Measurements from ENCODE around the gene ARRB1.

Gene ARRB1

GRCh38 chr11:75229466-75229865, 122.0 kb downstream of the ARRB1 start:
- H3K9ac ChIP-seq (ENCODE audit: low read length), result no peak overlapping the region
- no peaks in the 10 kb centered on the region for H3K27me3 ChIP-seq (ENCODE audit: control insufficient read depth, insufficient read depth, low read length)
- H3K4me3 ChIP-seq (ENCODE audit: low read length), result no peak overlapping the region
- H3K36me3 ChIP-seq (ENCODE audit: control insufficient read depth, insufficient read depth, low read length), result no peaks in the 10 kb centered on the region
- H3K9me3 ChIP-seq (ENCODE audit: control insufficient read depth, low read length), result no peaks in the 10 kb centered on the region
- no peaks in the 10 kb centered on the region for H3K4me1 ChIP-seq (ENCODE audit: control insufficient read depth, insufficient read depth, low read length)

- H3K9me3 ChIP-seq (ENCODE audit: control insufficient read depth, low read length), result no peaks in the 10 kb centered on the region
- no peaks in the 10 kb centered on the region for H3K4me1 ChIP-seq (ENCODE audit: control insufficient read depth, insufficient read depth, low read length)
- no peaks in the 10 kb centered on the region for H3K36me3 ChIP-seq (ENCODE audit: control insufficient read depth, insufficient read depth, low read length)
- no peak overlapping the region for H3K9ac ChIP-seq (ENCODE audit: low read length)
- H3K27me3 ChIP-seq (ENCODE audit: control insufficient read depth, insufficient read depth, low read length), result no peaks in the 10 kb centered on the region
- H3K4me3 ChIP-seq (ENCODE audit: low read length), result no peak overlapping the region
Measured at GRCh38 chr11:75225794-75226193, 125.7 kb downstream of the ARRB1 start.

- Histone ChIP-seq H3K4me3 (ENCODE audit: low read length) (no peak overlapping the region), H3K36me3 (ENCODE audit: control insufficient read depth, insufficient read depth, low read length) (no peaks in the 10 kb centered on the region), H3K9me3 (ENCODE audit: control insufficient read depth, low read length) (no peaks in the 10 kb centered on the region), H3K4me1 (ENCODE audit: control insufficient read depth, insufficient read depth, low read length) (no peaks in the 10 kb centered on the region), H3K27me3 (ENCODE audit: control insufficient read depth, insufficient read depth, low read length) (no peaks in the 10 kb centered on the region), H3K9ac (ENCODE audit: low read length) (no peak overlapping the region)
Measured at GRCh38 chr11:75223954-75224643, 127.4 kb downstream of the ARRB1 start.

- Histone ChIP-seq H3K4me3 (ENCODE audit: low read length) (no peak overlapping the region), H3K4me1 (ENCODE audit: control insufficient read depth, insufficient read depth, low read length) (no peaks in the 10 kb centered on the region), H3K9ac (ENCODE audit: low read length) (no peak overlapping the region), H3K9me3 (ENCODE audit: control insufficient read depth, low read length) (no peaks in the 10 kb centered on the region), H3K36me3 (ENCODE audit: control insufficient read depth, insufficient read depth, low read length) (no peaks in the 10 kb centered on the region), H3K27me3 (ENCODE audit: control insufficient read depth, insufficient read depth, low read length) (no peaks in the 10 kb centered on the region)
Measured at GRCh38 chr11:75219869-75220268, 131.6 kb downstream of the ARRB1 start.

- no peaks in the 10 kb centered on the region for H3K36me3 ChIP-seq (ENCODE audit: control insufficient read depth, insufficient read depth, low read length)
- no peaks in the 10 kb centered on the region for H3K27me3 ChIP-seq (ENCODE audit: control insufficient read depth, insufficient read depth, low read length)
- no peaks in the 10 kb centered on the region for H3K4me1 ChIP-seq (ENCODE audit: control insufficient read depth, insufficient read depth, low read length)
- H3K4me3 ChIP-seq (ENCODE audit: low read length), result no peak overlapping the region
- no peaks in the 10 kb centered on the region for H3K9me3 ChIP-seq (ENCODE audit: control insufficient read depth, low read length)
- no peak overlapping the region for H3K9ac ChIP-seq (ENCODE audit: low read length)
Measured at GRCh38 chr11:75214843-75215242, 136.6 kb downstream of the ARRB1 start.

- no peak overlapping the region for H3K4me3 ChIP-seq (ENCODE audit: low read length)
- H3K9ac ChIP-seq (ENCODE audit: low read length), result no peak overlapping the region
- no peaks in the 10 kb centered on the region for H3K9me3 ChIP-seq (ENCODE audit: control insufficient read depth, low read length)
- no peaks in the 10 kb centered on the region for H3K4me1 ChIP-seq (ENCODE audit: control insufficient read depth, insufficient read depth, low read length)
- H3K27me3 ChIP-seq (ENCODE audit: control insufficient read depth, insufficient read depth, low read length), result no peaks in the 10 kb centered on the region
- H3K36me3 ChIP-seq (ENCODE audit: control insufficient read depth, insufficient read depth, low read length), result no peaks in the 10 kb centered on the region
Measured at GRCh38 chr11:75214411-75214821, 137.0 kb downstream of the ARRB1 start.
